Measurements from ENCODE around the gene PLAAT4.
"Not testable (repeated sequence)": the region's sequence is repeated elsewhere in the genome, so short reads cannot be mapped to it uniquely, and the experiment has no call there.

PLAAT4 gene

GRCh38 chr11:63572026-63572688, 35.5 kb downstream of the PLAAT4 start:
- DNase-seq (ENCODE audit: low spot score), result no peak

GRCh38 chr11:63573881-63574855, 37.6 kb downstream of the PLAAT4 start:
- DNase-seq (ENCODE audit: low spot score), result peak; percentile 54

DNA sequence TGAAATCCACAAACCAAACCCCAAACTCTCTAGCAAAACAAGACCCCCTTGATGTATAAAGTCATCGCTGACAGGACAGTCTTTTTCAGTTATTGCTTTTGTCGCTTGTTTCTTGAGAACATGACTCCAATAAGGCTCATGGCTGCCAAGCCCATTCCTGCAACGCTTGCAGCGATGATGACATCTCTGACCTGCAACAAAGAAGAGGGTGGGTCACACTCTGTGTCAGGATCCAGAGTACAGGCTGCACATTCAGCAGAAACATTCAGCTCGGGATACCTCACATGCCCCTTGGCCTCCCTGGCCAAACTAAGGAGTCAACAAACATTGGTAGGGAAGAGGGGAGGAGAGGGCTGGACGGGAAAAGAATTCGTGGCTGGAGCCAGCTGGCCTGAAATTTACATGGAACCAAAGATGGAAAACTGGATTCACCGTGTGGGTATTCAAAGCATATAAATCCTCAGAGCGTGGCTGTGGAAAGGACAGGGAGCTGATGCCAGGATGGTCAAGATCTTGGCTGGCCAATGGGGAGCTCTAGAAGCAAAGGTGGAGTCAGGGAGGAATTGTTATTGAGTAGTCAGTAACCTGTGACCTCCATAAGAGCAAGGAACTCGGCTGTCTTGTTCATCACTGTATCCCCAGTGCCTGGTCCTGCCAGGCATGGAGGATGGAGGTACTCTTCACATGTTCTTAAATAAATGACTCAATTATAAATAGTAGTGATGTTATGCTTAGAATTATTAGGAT, 38.4 kb downstream of the PLAAT4 start:
- no peak for DNase-seq (ENCODE audit: low spot score)

DNA sequence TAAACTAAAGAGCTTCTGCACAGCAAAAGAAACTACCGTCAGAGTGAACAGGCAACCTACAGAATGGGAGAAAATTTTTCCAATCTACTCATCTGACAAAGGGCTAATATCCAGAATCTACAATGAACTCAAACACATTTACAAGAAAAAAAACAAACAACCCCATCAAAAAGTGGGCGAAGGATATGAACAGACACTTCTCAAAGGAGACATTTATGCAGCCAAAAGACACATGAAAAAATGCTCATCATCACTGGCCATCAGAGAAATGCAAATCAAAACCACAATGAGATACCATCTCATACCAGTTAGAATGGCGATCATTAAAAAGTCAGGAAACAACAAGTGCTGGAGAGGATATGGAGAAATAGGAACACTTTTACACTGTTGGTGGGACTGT, 42.3 kb downstream of the PLAAT4 start:
- not testable (repeated sequence) for DNase-seq (ENCODE audit: low spot score)

DNA sequence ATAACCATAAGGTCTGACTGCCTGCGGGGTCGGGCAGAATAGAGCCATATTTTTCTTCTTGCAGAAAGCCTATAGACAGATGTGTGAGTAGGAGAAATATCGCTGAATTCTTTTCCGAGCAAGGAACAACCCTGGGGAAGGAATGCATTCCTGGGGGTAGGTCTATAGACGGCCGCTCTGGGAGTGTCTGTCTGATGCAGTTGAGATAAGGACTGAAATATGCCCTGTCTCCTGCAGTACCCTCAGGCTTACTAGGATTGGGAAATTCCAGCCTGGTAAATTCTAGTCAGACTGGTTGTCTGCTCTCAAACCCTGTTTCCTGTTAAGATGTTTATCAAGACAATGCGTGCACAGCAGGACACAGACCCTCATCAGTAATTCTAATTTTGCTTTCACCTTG, 44.6 kb downstream of the PLAAT4 start:
- not testable (repeated sequence) for DNase-seq (ENCODE audit: low spot score)

GRCh38 chr11:63583357-63583677, 46.7 kb downstream of the PLAAT4 start:
- DNase-seq (ENCODE audit: low spot score), result no peak

DNA sequence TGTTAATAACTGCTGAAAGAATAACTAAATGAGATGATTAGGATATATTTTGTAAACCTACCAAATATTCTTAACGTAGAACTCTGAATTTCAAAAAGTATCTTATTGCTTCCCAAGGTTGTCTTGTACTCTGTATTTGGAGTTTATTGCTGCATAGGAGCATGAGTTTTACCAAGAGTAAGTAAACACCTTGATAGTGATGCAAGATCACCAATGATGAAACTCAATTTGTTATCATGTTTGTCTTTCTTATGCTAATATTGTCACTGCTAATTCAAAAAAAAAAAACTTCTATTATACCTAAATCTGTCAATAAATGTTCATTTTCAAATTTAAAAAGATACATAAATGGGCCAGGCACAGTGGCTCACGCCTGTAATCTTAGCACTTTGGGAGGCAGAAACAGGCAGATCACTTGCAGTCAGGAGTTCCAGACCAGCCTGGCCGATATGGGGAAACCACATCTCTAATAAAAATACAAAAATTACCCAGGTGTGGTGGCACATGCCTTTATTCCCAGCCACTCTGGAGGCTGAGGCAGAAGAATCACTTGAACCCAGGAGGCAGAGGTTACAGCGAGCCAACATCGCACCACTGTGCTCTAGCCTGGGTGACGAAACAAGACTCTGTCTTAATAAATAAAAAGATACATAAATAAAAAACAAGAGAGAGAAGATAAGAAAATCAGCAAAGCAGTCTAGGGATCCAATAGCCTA, 50.0 kb downstream of the PLAAT4 start:
- no peak for DNase-seq (ENCODE audit: low spot score)

GRCh38 chr11:63589000-63589399, 52.4 kb downstream of the PLAAT4 start:
- no peak for DNase-seq (ENCODE audit: low spot score)

- no peak for DNase-seq (ENCODE audit: low spot score)
Measured at GRCh38 chr11:63590024-63590788, 53.6 kb downstream of the PLAAT4 start.

- peak; percentile 56 for DNase-seq (ENCODE audit: low spot score)
Measured at GRCh38 chr11:63592975-63593395, 56.4 kb downstream of the PLAAT4 start.

DNA sequence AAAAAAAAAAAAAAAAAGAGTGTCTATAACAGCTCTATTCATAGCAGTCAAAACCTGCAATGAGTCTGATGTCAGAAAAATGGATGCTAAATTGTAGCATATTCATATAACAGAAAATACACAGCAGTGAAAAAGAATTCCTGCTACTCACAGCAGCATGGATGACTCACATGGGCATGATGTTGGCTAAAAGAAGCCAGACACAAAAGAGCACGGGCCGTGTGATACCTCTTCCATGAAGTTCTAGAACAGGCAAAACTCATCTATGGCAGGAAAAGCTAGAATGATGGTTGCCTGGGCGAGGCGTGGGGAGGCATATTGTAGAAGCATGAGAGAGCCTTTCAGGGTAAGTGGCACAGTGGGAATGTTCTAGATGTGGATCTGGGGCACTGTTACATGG, 58.7 kb downstream of the PLAAT4 start:
- peak; percentile 29 for DNase-seq (ENCODE audit: low spot score)
